HG03064 (cell line): Measurements from ENCODE around the gene GJC2.
"Not testable (repeated sequence)": the region's sequence is repeated elsewhere in the genome, so short reads cannot be mapped to it uniquely, and the experiment has no call there.

Source experiments
- ATAC-seq: cut with Tn5 transposase; IDR thresholded peaks from one replicate; pipeline ENCODE4 v1.9.1; 2021; ENCODE audit warnings: low read depth; ENCODE audit not compliant: unreplicated experiment

GJC2 gene

GRCh38 chr1:228149406-228150119, at the start of gene GJC2:
GJC2 (plus strand) TSS chr1:228149930; CDS start chr1:228157759, 7,829 bp downstream.
- ATAC-seq = no peak

GRCh38 chr1:228100822-228101613, 48.7 kb upstream of the GJC2 start:
- no peak for ATAC-seq

- ATAC-seq = no peak
Observed at GRCh38 chr1:228101614-228101993, 48.1 kb upstream of the GJC2 start.

- peak; percentile 18 for ATAC-seq
Observed at GRCh38 chr1:228101994-228102790, 47.5 kb upstream of the GJC2 start.

GRCh38 chr1:228102791-228103620, 46.7 kb upstream of the GJC2 start, which contains the start of gene C1orf35:
C1orf35 (minus strand) TSS chr1:228103325; CDS start chr1:228103227, 98 bp downstream.
- ATAC-seq = peak; percentile 61

- ATAC-seq = no peak
Observed at GRCh38 chr1:228104526-228105269, 45.0 kb upstream of the GJC2 start.

- ATAC-seq = no peak
Observed at GRCh38 chr1:228105270-228105995, 44.3 kb upstream of the GJC2 start.

- ATAC-seq = no peak
Observed at GRCh38 chr1:228105996-228106799, 43.5 kb upstream of the GJC2 start.

- ATAC-seq = no peak
Observed at GRCh38 chr1:228106800-228107054, 43.0 kb upstream of the GJC2 start.

- no peak for ATAC-seq
Observed at GRCh38 chr1:228107636-228108035, 42.1 kb upstream of the GJC2 start.

GRCh38 chr1:228108055-228108690, 41.6 kb upstream of the GJC2 start:
- no peak for ATAC-seq

- ATAC-seq = peak; percentile 9
Observed at GRCh38 chr1:228108742-228109072, 41.0 kb upstream of the GJC2 start.

- peak; percentile 84 for ATAC-seq
Observed at GRCh38 chr1:228109073-228109961, 40.4 kb upstream of the GJC2 start, which contains the start of gene MRPL55. MRPL55 (minus strand) TSS chr1:228109299; CDS start chr1:228108260, 1,039 bp downstream.

GRCh38 chr1:228109962-228110488, 39.7 kb upstream of the GJC2 start:
- ATAC-seq = peak; percentile 2

GRCh38 chr1:228110556-228110955, 39.2 kb upstream of the GJC2 start:
- no peak for ATAC-seq

GRCh38 chr1:228111315-228111714, 38.4 kb upstream of the GJC2 start:
- not testable (repeated sequence) for ATAC-seq

GRCh38 chr1:228112167-228112566, 37.6 kb upstream of the GJC2 start:
- ATAC-seq = no peak
